Embryonic facial prominence (tissue), 1 donor: ENCODE data around the gene TPK1.

ENCODE experiments used
- DNase-seq: peaks from one replicate; pipeline ENCODE4 v3.0.0-alpha.2; 2016; ENCODE audit errors: extremely low spot score

TPK1 gene

DNA sequence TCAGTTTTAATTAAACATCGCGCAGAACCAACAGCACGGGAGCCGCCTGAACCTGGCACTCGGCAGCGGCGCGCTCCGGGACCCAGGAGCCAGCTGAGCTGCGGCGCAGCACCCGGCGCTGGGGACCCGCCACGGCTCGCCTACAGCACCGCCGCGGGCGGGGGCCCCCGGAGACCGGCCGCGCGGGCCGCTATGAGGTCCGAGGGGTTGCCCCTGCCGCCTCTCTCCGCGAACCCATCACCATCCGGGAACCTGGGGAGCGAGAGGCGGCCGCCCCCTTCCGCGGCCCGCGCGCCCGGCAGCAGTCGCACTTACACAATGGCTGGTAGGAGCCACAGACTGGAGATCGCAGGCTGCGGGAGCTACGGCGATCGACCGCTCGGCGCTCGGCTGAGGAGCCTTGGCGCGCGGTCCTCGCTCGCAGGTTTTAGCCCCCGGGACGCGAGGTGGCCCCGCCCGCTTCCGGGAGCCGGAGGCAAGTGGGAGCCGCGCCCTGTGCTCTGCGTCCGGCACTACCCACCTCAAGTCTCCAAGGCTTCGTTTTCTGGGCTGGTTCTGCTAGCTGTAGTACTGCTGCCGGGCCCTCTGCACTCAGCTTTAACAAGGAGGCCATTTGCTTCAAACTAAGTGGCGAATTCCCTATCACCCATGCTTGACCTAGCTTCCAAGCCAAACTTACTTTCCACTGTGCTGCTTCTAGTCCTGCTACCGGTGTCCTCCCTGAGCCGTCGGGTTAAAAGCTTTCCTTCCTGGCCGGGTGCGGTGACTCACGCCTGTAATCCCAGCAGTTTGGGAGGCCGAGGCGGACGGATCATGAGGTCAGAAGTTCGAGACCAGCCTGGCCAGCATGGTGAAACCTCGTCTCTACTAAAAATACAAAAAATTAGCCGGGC lies at the start of gene TPK1:
TSS of gene TPK1 (minus strand) at position 402 of the 893 bp plus-strand sequence. CDS start 451 bp downstream, outside the sequence.
- peak; percentile 88 for DNase-seq

DNA sequence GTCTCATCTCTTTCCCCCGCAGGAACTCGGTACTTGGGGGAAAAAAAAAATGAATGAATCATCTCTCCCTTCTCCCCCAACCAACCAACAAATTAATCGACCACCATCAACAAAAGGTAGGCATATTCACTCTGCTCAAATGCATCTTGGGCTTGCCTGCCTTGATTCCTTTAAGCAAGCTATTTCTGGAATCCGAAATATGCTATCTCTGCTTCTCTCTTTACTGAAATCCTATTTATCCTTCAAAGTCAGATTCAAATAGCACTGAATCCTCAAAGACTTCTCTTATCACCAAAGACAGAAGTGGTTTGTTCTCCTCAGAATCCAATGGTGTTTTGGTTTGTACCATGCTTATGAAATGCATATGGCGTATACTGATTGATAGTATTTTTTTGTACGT lies 49.6 kb upstream of the TPK1 start:
- DNase-seq, result no peak

DNA sequence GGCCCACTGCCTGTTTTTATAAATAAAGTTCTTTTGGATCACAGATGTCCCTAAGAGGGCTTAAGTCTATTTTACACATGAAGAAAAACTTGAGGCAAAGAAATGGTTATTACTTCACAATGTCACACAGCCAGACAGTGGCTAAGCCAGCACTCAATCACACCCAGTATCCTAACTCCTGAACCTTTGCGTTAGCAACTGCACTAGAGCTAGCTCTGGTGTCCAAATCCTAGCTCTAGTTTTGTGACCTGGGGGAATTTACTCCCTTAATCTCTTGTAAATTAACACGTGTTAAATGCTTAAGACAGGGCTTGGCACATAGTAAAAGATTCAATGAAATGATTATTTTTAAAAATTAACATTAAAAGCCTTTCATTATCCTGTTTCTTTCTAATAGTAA lies 49.0 kb upstream of the TPK1 start:
- DNase-seq, result no peak

DNA sequence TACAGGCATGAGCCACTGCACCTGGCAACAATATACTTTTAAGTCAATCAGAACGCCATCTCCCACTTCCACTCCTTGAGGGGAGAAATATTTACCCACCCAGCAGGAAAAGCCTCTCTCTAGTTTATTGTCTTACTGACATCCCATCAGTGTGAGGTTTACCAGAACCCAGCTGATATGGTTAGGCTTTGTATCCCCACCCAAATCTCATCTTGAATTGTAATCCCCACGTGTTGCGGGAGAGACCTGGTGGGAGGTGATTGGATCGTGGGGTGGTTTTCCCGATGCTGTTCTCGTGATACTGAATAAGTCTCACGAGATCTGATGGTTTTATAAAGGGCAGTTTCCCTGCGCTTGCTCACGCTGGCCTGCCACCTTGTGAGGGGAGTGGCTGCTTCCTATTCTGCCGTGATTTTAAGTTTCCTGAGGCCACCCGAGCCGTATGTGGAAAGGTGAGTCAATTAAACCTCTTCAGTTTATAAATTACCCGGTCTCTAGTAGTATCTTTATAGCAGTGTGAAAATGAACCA lies 37.5 kb upstream of the TPK1 start:
- DNase-seq, result no peak

DNA sequence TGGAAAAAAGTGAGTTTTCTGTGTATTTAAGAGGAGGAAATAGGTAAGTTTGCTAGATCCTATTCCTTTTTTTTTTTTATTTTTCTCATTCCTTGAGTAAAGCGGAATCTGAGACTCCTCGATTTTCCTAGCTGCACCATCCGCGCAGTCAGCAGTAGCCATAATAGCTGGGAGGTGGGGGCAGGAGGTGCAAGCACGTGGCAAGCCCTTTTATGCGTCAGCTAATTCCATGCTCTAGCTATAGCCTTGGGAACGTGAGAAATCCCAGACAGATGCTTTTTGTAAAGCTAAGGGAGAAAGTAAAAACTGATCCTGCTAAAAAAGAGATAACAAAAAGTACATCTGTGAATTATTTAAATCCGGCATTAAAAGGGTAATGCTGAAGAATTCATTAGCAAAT lies 33.2 kb upstream of the TPK1 start:
- DNase-seq, result no peak

DNA sequence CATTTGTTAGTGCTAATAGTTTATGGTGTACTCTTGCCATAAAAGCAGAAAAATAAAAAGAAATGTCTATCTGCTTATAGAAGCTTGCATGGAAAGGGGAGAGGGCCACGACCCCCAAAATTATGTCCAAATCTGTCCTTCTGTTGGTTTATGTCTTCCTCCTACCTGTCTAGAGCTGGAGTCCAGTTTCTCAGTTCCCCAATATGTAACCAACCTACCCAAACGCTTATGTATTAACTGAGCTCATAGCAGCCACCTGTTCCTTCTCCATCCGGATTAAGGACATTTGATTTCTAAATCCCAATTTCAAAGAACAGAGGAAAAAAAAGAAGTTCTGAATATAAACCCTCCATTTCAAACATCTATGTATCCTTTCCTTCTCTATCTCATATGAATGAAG lies 30.3 kb upstream of the TPK1 start:
- no peak for DNase-seq

DNA sequence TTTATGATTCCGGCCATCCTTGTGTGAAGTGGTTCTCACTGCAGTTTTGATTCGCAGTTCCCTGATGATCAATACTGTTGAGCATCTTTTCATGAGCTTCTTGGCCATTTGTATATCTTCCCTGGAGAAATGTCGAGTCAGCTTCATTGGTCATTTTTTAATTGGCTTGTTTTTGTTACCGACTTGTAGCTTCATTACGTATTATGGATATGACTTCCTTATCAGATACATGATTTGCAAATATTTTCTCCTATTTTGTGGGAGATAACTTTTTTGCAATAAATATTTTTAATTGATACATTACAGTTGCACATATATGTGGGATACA lies 27.4 kb upstream of the TPK1 start:
- no peak for DNase-seq

DNA sequence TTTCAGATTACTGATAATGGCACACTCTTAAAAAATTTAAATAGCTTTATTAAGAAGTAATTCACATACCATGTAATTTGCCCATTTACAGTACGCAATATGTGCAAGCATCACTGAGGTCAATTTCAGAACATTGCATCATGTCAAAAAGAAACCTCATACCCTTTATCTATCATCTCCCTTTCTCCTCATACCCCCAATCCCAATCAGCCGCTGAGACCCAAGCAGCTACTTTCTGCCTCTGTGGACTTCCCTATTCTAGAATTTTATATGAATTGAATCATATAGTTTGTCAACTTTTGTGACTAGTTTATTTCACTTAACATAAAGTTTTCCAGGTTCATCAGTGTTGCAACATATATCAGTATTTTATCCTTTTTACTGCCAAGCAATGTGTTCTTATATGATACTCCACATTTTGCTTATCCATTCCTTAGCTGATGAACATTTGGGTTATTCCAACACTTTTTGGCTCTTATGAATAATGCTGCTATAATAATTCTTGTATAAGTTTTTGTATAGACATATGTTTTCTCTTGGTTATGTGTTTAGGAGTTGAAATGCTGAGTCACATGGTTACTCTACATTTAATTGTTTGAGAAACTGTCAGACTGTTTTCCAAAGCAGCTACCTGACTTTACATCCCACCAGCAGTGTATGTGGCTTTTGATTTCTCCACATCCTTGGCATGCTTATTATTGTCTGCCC lies 26.9 kb upstream of the TPK1 start:
- DNase-seq, result peak; percentile 15

DNA sequence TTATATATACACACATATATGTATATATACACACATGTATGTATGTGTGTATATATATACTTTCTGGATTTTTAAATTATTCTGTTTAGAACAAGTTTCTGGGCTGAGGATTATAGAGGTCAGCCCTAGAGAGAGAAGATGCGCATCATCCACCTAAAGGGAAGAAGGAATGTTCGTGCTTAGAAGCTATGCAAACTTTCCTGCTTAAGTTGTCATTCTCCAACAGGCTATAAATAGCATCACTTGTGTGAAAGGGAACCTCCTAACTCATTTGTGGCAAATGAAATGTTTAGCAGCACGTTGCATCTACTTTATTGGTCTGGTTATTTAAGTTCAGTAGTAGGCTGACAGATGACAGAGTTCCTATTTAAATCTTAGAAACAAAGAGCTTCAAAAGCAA lies 23.9 kb upstream of the TPK1 start:
- DNase-seq, result no peak

DNA sequence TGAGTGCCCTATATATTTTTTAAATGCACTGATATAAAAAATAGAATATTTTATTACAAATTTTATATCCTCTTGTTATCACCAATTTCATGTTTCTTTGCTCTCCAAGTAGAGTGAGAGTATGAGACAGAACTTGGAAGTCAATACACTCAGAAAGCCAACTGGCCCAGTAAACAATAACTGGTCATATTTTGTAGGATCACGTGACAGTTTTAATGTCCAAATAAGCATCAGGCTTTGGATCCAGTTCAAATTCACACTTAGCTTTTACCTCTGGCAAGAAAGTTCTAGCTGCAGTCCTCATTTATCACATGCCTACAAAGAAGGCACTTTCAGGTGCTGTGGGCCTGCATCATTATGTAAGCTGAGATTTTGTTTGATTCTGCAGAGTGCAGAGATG lies 21.6 kb upstream of the TPK1 start:
- DNase-seq, result no peak

DNA sequence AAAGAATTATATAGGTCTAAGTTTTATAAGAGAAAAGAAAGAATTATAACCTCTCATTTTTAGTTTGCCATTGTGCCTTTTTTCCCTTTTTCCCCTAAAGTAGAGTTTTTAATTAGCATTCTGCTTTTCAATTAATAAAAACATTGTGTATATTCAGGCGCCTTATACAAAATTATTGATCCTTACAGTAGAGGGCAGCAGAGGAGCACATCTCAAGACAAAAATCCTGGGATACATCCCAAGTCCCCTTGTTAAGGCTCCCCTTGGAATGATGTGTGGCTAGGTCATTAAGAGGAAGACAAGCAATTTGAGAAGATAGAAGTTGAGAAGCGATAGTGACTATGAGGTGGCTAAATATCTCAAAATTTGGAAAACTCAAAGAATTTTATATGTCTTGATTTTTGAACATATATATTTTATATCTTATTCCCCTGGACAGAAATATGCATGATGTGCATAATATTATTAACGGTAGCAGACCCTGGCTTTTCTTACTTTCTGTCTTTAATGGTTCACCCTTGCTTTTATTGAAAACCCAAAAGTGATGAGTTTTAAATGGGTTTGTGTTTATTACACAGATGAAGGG lies 19.1 kb upstream of the TPK1 start:
- DNase-seq, result no peak

DNA sequence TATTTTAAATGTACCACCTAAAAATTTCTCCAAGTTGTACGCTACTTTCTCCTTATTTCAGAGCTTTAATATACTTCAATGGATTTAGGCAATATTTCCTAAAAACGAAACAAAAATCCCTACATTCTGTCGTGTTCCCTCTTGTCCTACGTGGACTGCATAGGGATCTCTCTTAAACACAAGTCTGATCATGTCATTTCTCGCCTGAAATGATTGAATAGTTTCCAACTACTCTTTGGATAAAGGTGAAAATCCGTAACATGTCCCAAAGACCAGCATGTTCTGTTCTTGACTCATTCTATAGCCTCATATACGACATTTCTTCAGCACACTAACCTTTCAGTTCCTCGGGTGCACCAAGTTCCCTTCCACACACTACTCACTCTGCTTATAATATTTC lies 17.7 kb upstream of the TPK1 start:
- DNase-seq, result no peak

DNA sequence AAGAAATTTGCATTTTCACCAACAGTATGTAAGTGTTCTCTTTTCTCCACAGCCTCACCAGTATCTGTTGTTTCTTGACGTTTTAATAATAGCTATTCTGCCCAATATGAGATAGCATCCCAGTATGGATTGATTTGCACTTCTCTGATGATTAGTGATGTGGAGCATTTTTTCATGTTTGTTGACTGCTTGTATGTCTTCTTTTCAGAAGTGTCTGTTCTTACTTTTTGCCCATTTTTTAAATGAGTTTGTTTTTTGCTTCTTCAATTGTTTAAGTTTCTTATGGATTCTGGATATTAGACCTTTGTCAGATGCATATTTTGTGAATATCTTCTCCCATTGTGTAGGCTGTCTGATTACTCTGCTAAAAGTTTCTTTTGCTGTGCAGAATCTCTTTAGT lies 12.2 kb upstream of the TPK1 start:
- no peak for DNase-seq

DNA sequence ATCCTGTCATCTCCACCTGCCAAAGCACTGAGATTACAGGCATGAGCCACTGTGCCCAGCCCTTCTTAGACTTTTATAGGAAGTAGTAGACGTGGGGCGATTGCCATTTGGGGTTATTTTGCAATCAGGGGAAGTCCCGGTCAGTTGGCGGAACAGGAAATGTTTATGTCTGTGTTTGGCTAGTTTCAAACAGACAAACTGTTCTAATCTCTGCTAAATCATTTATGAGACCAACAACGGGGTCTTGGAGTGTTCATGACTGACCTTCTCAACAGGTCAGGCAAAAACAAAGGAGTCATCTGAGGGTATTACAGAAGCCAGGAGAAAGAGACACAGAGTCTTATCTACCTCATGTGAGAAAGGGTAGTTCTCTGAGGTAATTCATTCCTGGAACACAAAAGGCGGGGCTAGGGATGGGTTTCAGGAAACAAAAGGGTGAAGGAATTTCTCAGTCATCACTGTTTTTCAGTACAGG lies 6.6 kb upstream of the TPK1 start:
- no peak for DNase-seq

DNA sequence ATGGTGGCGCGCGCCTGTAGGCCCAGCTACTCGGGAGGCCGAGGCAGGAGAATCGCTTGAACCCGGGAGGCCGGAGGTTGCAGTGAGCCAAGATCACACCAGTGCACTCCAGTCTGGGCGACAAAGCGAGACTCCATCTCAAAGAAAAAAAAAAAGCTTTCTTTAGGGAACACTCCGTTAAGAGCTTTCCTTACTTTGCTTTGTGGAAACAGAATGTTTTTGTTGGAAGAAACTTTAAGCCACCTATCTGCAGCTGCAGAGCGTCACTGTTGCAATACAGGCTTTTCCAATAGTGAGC lies 641 bp upstream of the TPK1 start:
- no peak for DNase-seq

DNA sequence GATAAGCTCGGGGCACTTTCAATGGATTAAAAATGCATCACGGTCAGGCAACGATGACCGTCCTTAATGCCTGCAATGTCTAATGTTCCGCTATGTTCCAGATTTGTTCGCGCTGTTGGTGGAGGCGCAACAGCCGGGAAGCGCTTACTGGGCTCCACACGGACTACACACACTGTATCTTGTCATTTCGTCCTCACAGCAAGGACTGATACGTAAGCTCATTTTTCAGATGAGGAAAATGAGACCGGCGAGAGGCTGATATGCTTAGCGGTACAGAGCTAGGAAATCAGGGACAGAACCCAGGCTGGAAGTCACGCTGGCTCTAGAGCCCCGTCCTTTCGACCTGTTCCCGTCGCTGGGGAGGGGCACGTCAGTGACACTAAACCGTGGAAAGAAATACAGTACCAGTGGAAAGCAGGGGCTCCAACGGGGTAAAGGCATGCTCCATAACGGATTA lies 670 bp downstream of the TPK1 start:
- no peak for DNase-seq

DNA sequence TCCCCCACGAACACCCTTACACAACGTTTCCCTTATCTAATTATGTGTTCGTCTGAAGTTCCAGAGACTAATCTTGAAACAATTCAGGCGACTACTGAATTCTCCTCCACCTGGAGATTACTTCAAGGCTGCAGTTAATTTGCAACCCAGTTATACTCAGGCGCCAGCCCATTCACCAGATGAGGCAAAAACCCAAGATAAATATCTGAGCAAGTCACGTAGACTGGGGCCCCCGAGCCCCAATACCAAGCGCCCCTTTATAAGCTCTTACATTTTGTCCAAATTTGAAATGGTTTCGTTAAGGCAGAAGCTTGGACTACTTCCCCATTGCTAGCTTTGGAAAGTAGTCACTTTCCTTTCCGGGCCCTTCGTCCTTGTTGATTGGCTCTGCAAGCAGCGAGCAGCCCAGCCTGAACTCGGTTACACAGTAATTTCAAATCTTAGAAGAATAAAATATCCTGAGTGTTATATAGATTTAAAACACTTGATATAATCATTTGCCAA lies 1.2 kb downstream of the TPK1 start:
- DNase-seq, result no peak

DNA sequence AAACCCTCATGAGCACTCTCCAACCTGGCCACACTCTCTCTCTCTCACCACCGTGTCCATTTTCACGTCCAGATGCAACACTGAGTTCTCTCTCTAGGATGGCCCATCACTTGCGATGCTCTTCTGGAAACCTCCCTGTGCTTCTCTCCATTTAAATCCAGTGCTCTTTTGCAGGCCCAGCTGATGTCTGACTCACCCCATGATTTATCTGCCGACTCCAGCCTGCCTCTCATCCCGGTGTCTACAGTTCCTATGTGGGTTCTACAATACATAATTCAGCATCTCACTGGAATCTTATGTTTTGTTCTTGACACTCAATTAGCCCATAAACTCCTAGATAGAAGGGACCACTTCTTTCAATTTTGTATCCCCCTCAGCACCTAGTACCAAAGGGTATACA lies 5.0 kb downstream of the TPK1 start:
- DNase-seq, result no peak

DNA sequence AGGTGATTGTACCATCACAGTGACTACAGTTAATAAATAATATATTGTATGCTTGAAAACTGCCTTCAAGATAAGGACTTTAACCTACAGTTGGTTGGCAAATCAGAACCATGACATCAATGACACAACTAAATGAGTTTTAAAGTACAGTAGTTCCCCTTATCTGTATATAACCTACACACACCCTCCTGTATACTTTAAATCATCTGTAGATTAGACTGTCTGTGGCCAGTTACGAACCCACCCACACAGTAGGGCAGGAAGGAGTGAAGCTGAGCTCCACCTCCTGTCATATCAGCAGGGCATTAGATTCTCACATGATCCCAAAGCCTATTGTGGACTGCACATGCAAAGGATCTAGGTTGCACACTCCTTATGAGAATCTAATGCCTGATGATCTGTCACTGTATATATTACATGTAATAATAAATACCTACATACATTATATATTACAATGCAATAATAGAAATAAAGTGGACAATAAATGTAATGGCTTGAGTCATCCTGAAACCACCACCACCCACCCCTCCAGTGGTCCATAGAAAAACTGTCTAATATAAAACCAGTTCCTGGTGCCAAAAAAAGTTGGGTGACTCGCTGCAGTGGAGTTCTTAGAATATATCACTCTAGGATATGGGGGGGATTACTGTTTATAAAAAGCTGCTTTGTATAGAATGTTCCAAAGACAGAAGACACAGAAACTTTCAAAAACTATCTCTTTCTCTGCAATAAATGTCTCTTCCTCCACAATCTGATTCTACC lies 5.6 kb downstream of the TPK1 start:
- no peak for DNase-seq

DNA sequence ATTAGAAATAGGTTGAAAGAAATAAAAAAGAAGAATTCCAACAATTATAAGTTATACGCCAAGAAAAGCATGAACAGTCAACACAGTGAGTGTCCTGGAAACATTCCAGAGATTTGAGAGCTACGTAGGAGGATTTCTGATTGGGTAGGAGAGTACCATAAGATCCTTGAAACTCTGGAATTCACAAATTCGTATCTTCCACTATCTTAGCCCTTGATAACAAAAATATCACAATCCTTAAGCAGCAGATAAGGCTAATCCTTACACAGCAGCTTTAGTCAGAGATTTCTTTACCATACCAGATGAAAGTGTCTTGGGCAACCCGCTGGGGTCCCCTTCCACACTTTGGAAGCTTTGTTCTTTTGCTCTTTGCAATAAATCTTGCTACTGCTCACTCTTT lies 8.2 kb downstream of the TPK1 start:
- DNase-seq, result no peak

DNA sequence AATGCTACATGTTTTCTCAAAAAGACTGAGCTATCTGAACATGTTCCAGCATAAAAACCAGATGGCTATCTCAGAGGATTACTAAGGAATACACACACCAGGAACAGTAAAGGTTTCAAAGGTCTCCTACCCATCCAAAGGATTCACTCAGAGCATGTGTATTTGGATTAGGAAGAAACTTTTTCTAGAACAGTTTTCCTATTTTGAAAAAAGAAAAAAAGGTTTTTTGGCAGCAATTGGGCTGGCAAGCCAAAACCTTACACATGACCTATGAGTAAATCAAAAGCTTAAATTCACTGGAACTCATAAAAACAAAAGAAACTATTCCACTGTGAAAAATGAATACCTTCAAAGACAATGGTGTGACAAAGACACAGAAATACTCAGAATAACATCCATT lies 9.6 kb downstream of the TPK1 start:
- no peak for DNase-seq

DNA sequence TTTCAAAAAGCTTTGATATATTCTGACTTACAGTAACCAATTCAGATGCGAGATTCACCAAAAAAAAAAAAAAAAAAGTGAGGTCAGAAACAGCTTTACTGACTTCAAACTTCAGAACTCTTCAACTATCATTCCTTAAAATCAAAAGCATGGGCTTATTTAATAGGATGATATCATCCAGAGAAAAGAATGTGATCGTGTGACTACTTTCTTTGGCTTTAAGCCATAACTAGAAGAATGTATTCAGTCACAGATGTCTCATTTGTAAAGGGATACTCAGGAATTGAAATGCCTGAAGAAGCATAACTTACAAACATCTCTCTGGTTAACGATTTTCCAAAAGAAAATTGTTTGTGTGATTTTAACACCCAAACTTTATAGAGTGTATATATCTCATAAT lies 11.5 kb downstream of the TPK1 start:
- DNase-seq, result peak; percentile 30
